Measurements from ENCODE around the gene AP3M1.

- no peak for TF ChIP-seq CTCF (IDR thresholded peaks at IDR 0.05; ENCODE audit: low read depth, low read length, poor library complexity, severe bottlenecking)
- no peak for TF ChIP-seq EZH2phosphoT487 (IDR thresholded peaks at IDR 0.05; ENCODE audit: borderline replicate concordance, low read length)
Observed at GRCh38 chr10:74171625-74172024, 21.0 kb upstream of the AP3M1 start.
